Neural progenitor cell (in vitro differentiated cells): ENCODE measurements around the gene KLHDC8B. TPM values are rescaled to one million over a fixed set of nuclear protein-coding genes. Genes with fewer than 3 reads are reported as not detected.
"Not testable (repeated sequence)": the region's sequence is repeated elsewhere in the genome, so short reads cannot be mapped to it uniquely, and the experiment has no call there.

Source experiments
- DNase-seq: peaks from one replicate; pipeline ENCODE4 v3.0.0-alpha.2; 2016; ENCODE audit warnings: low spot score
- H2AFZ ChIP-seq: fragments of 200-600 bp; sonication (generic); replicated peaks from 2 replicates; pipeline ENCODE4 v1.6.1; 2016; ENCODE audit warnings: antibody characterized with exemption
- H3F3A ChIP-seq: fragments of 200-600 bp; sonication (generic); 2 replicates; pipeline ENCODE4 v1.6.1; 2016; ENCODE audit warnings: antibody characterized with exemption, low read depth
- H3K27ac ChIP-seq: fragments of 200-600 bp; sonication (generic); 2 replicates; pipeline ENCODE4 v1.5.1; 2016; ENCODE audit warnings: mild to moderate bottlenecking
- H3K27me3 ChIP-seq: fragments of 200-600 bp; sonication (generic); 2 replicates; pipeline ENCODE4 v1.6.1; 2016; ENCODE audit warnings: mild to moderate bottlenecking, moderate library complexity
- H3K36me3 ChIP-seq: fragments of 200-600 bp; sonication (generic); 2 replicates; pipeline ENCODE4 v1.5.1; 2016
- H3K4me1 ChIP-seq: fragments of 200-600 bp; sonication (generic); 2 replicates; pipeline ENCODE4 v1.6.1; 2016; ENCODE audit warnings: mixed run types
- H3K4me2 ChIP-seq: fragments of 200-600 bp; sonication (generic); 2 replicates; pipeline ENCODE4 v1.6.1; 2016
- H3K4me3 ChIP-seq: fragments of 200-600 bp; sonication (generic); 2 replicates; pipeline ENCODE4 v1.5.1; 2016
- H3K79me2 ChIP-seq: fragments of 200-600 bp; sonication (generic); 2 replicates; pipeline ENCODE4 v1.6.1; 2016; ENCODE audit warnings: low read depth
- H3K9ac ChIP-seq: fragments of 200-600 bp; sonication (generic); 2 replicates; pipeline ENCODE4 v1.6.1; 2016
- H3K9me3 ChIP-seq: fragments of 200-600 bp; sonication (generic); 2 replicates; pipeline ENCODE4 v1.5.1; 2016; ENCODE audit warnings: low read depth
- H4K20me1 ChIP-seq: fragments of 200-600 bp; sonication (generic); 2 replicates; pipeline ENCODE4 v1.6.1; 2016; ENCODE audit warnings: low read depth
- H3K27ac Mint-ChIP-seq: 3 replicates; pipeline ENCODE4 v1.8.0; 2021; ENCODE audit warnings: mixed read lengths
- H3K27me3 Mint-ChIP-seq: 2 replicates; pipeline ENCODE4 v1.8.0; 2022; ENCODE audit warnings: low read depth, mild to moderate bottlenecking, inconsistent platforms, moderate library complexity, mixed read lengths; ENCODE audit not compliant: insufficient read depth
- H3K36me3 Mint-ChIP-seq: 3 replicates; pipeline ENCODE4 v1.8.0; 2021; ENCODE audit warnings: mixed read lengths
- H3K4me1 Mint-ChIP-seq: 3 replicates; pipeline ENCODE4 v1.8.0; 2021; ENCODE audit warnings: mixed read lengths
- H3K4me3 Mint-ChIP-seq: 3 replicates; pipeline ENCODE4 v1.8.0; 2021; ENCODE audit warnings: mild to moderate bottlenecking, moderate library complexity, mixed read lengths
- H3K9me3 Mint-ChIP-seq: 3 replicates; pipeline ENCODE4 v1.8.0; 2020; ENCODE audit warnings: mixed read lengths
- EZH2 ChIP-seq: fragments of 200-600 bp; sonication (generic); IDR thresholded peaks from 2 replicates; pipeline ENCODE4 v1.6.1; 2017; ENCODE audit warnings: antibody characterized with exemption, mild to moderate bottlenecking, moderate library complexity
- EZH2phosphoT487 ChIP-seq: fragments of 200-600 bp; sonication (generic); IDR thresholded peaks from 2 replicates; pipeline ENCODE4 v1.6.1; 2017; ENCODE audit warnings: antibody characterized with exemption
- total RNA-seq: library from RNA; depleted of rRNA; stranded (reverse); fragments of >200 nt; gene quantifications from 2 replicates; pipeline ENCODE4 v1.2.3, GENCODE V29; 2015; ENCODE audit warnings: low replicate concordance
- TF ChIP-seq, protein P1 (sequence below): fragments of 200-600 bp; sonication (generic); IDR thresholded peaks from 2 replicates; pipeline ENCODE4 v1.5.1; 2017; ENCODE audit warnings: antibody characterized with exemption, mild to moderate bottlenecking

Gene KLHDC8B
- total RNA-seq, 1 donor from 2014 or later: 14.8 TPM

DNA sequence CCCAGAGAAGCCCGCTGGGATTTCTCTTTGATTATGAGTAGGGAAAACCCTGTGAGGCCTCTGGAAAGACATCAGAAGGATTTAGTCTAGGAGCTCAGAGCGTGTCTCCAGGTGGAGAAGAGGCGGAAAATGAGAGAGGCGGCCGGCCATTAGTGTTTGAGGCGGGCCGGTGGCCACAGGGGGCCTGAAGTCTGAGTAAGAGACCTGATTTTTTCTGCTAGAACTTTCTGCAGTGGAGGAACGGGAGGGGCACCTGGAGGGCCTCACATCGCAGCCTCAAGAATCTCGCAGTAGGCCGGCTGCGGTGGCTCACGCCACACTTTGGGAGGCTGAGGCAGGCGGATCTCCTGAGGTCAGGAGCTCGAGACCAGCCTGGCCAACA lies 28.5 kb downstream of the KLHDC8B start:
- Histone ChIP-seq H3K4me2 (no peak overlapping the region), H4K20me1 (no peaks in the 10 kb centered on the region), H3K4me1 (no peaks in the 10 kb centered on the region), H3K36me3 (no peaks in the 10 kb centered on the region), H3K9me3 (no peaks in the 10 kb centered on the region), H3K4me3 (no peak overlapping the region), H3K27ac (no peak overlapping the region), H2AFZ (no peak overlapping the region), H3K79me2 (no peaks in the 10 kb centered on the region), H3K9ac (no peak overlapping the region), H3K27me3 (no peaks in the 10 kb centered on the region), H3F3A (no peaks in the 10 kb centered on the region)
- Mint-ChIP-seq H3K36me3 (no peaks in the 10 kb centered on the region), H3K27me3 (peaks cover 4% of the 10 kb centered on the region), H3K4me1 (no peaks in the 10 kb centered on the region), H3K9me3 (peaks cover 8% of the 10 kb centered on the region), H3K4me3 (no peak overlapping the region), H3K27ac (peak overlapping the region; percentile 50)
- TF ChIP-seq, protein P1, sequence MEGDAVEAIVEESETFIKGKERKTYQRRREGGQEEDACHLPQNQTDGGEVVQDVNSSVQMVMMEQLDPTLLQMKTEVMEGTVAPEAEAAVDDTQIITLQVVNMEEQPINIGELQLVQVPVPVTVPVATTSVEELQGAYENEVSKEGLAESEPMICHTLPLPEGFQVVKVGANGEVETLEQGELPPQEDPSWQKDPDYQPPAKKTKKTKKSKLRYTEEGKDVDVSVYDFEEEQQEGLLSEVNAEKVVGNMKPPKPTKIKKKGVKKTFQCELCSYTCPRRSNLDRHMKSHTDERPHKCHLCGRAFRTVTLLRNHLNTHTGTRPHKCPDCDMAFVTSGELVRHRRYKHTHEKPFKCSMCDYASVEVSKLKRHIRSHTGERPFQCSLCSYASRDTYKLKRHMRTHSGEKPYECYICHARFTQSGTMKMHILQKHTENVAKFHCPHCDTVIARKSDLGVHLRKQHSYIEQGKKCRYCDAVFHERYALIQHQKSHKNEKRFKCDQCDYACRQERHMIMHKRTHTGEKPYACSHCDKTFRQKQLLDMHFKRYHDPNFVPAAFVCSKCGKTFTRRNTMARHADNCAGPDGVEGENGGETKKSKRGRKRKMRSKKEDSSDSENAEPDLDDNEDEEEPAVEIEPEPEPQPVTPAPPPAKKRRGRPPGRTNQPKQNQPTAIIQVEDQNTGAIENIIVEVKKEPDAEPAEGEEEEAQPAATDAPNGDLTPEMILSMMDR: no peak
- TF ChIP-seq EZH2: no peak
- TF ChIP-seq EZH2phosphoT487: no peak
- no peak for DNase-seq

DNA sequence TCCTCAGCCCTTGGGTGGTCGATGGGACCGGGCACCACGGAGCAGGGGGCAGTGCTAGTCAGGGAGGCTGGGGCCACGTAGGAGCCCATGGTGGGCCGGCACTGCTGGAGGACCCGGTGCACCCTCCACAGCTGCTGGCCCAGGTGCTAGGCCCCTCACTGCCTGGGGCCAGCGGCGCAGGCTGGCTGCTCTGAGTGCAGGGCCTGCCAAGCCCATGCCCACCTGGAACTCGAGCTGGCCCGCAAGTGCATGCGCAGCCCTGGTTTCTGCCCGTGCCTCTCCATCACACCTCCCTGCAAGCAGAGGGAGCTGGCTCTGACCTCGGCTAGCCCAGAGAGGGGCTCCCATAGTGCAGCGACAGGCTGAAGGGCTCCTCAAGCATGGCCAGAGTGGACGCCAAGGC lies 42.1 kb downstream of the KLHDC8B start:
- no peaks in the 10 kb centered on the region for H4K20me1 ChIP-seq
- Mint-ChIP-seq H3K4me1 (peaks cover 8% of the 10 kb centered on the region), H3K4me3 (no peak overlapping the region), H3K9me3 (peaks cover 21% of the 10 kb centered on the region), H3K27ac (no peak overlapping the region), H3K27me3 (peaks cover 8% of the 10 kb centered on the region), H3K36me3 (peaks cover 2% of the 10 kb centered on the region)
- H3K9me3 ChIP-seq: no peaks in the 10 kb centered on the region
- TF ChIP-seq EZH2: no peak
- no peak for TF ChIP-seq EZH2phosphoT487
- TF ChIP-seq, protein P1: no peak
- H3K4me3 ChIP-seq: no peak overlapping the region
- H3K9ac ChIP-seq: no peak overlapping the region
- no peak for DNase-seq
- H3K27me3 ChIP-seq: no peaks in the 10 kb centered on the region
- no peaks in the 10 kb centered on the region for H3K4me1 ChIP-seq
- no peaks in the 10 kb centered on the region for H3K79me2 ChIP-seq
- no peaks in the 10 kb centered on the region for H3K36me3 ChIP-seq
- no peak overlapping the region for H3K27ac ChIP-seq
- no peak overlapping the region for H3K4me2 ChIP-seq
- no peaks in the 10 kb centered on the region for H3F3A ChIP-seq
- no peak overlapping the region for H2AFZ ChIP-seq

DNA sequence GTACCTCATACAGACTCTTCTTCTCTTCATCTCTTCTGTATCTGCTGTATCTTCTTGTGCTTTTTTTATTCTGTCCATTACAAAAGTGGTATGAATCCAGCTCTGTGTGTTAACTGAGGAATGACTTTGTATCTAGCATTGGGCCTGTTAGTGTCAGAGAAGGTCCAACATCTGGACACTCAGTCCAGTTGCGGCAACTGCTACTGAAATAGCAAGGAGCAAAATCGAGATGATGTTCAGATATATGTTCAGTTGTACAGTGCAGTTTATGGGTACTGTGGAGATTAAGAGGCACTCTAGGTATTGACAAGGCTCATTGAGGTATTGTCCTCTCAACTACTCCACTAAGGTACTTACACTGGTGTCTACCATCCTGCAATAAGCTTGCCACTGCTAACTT lies 42.6 kb downstream of the KLHDC8B start:
- no peaks in the 10 kb centered on the region for H3K79me2 ChIP-seq
- no peaks in the 10 kb centered on the region for H3K36me3 ChIP-seq
- H2AFZ ChIP-seq: no peak overlapping the region

DNA sequence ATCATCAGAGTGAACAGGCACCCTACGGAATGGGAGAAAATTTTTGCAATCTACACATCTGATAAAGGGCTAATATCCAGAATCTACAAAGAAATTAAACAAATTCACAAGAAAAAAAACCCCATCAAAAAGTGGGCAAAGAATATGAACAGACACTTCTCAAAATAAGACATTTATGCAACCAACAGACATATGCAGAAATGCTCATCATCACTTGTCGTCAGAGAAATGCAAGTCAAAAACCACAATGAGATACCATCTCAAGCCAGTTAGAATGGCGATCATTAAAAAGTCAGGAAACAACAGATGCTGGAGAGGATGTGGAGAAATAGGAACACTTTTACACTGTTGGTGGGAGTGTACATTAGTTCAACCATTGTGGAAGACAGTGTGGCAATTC lies 45.3 kb downstream of the KLHDC8B start:
- H3K27me3 ChIP-seq, H3K27ac ChIP-seq, H3K4me1 Mint-ChIP-seq, H3K36me3 ChIP-seq, H3F3A ChIP-seq, H3K9ac ChIP-seq, H3K9me3 ChIP-seq, H3K27ac Mint-ChIP-seq, H3K4me3 ChIP-seq, H4K20me1 ChIP-seq, H3K4me2 ChIP-seq, H3K36me3 Mint-ChIP-seq, H3K4me1 ChIP-seq, H2AFZ ChIP-seq, H3K79me2 ChIP-seq, H3K4me3 Mint-ChIP-seq, DNase-seq: not testable (repeated sequence)
- Mint-ChIP-seq H3K9me3 (peaks cover 28% of the 10 kb centered on the region), H3K27me3 (peaks cover 14% of the 10 kb centered on the region)

More for the DNA sequence above, 42.6 kb downstream of the KLHDC8B start:
- peaks cover 2% of the 10 kb centered on the region for H3K36me3 Mint-ChIP-seq
- Histone ChIP-seq H3K4me3 (no peak overlapping the region), H3F3A (no peaks in the 10 kb centered on the region), H3K4me1 (no peaks in the 10 kb centered on the region), H3K4me2 (no peak overlapping the region), H3K9ac (no peak overlapping the region), H3K27me3 (no peaks in the 10 kb centered on the region), H4K20me1 (no peaks in the 10 kb centered on the region), H3K9me3 (no peaks in the 10 kb centered on the region), H3K27ac (no peak overlapping the region)
- H3K9me3 Mint-ChIP-seq: peaks cover 21% of the 10 kb centered on the region
- no peak for TF ChIP-seq EZH2phosphoT487
- TF ChIP-seq, protein P1: no peak
- TF ChIP-seq EZH2: no peak
- H3K27me3 Mint-ChIP-seq: peaks cover 8% of the 10 kb centered on the region
- H3K27ac Mint-ChIP-seq: no peak overlapping the region
- DNase-seq: no peak
- H3K4me3 Mint-ChIP-seq: no peak overlapping the region
- peaks cover 8% of the 10 kb centered on the region for H3K4me1 Mint-ChIP-seq

DNA sequence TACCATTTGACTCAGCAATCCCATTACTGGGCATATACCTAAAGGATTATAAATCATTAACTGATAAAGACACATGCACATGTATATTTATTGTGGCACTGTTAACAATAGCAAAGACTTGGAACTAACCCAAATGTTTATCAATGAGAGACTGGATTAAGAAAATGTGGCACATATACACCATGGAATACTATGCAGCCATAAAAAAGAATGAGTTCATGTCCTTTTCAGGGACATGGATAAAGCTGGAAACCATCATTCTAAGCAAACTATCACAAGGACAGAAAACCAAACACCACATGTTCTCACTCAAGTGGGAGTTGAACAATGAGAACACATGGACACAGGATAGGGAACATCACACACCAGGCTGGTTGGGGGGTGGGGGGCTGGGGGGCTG lies 45.7 kb downstream of the KLHDC8B start:
- H3K27ac Mint-ChIP-seq, H4K20me1 ChIP-seq, H3K27ac ChIP-seq, H3K4me1 Mint-ChIP-seq, H3K36me3 Mint-ChIP-seq, DNase-seq, H2AFZ ChIP-seq, H3K9ac ChIP-seq, H3K79me2 ChIP-seq, H3F3A ChIP-seq, H3K4me3 ChIP-seq, H3K4me1 ChIP-seq, H3K27me3 ChIP-seq, H3K4me2 ChIP-seq, H3K9me3 ChIP-seq, H3K36me3 ChIP-seq: not testable (repeated sequence)
- Mint-ChIP-seq H3K4me3 (peak overlapping the region; percentile 27), H3K9me3 (peaks cover 28% of the 10 kb centered on the region), H3K27me3 (peaks cover 15% of the 10 kb centered on the region)
